Effector memory CD4-positive, alpha-beta T cell (primary cell): ENCODE data around the gene SLC38A9.
"Not testable (repeated sequence)": the region's sequence is repeated elsewhere in the genome, so short reads cannot be mapped to it uniquely, and the experiment has no call there.

Source experiments
- DNase-seq, 3 donors: peaks; one replicate each; pipeline ENCODE4 v3.0.0-alpha.2; 2020
- H3K27ac ChIP-seq: 2 replicates; pipeline ENCODE4 v1.7.0; 2013; ENCODE audit warnings: mild to moderate bottlenecking, low read length, moderate library complexity; ENCODE audit not compliant: insufficient read depth, poor library complexity, severe bottlenecking
- H3K27me3 ChIP-seq: replicated peaks from 2 replicates; pipeline ENCODE4 v1.7.0; 2013; ENCODE audit warnings: mild to moderate bottlenecking, low read length; ENCODE audit not compliant: insufficient read depth, control insufficient read depth, poor library complexity, severe bottlenecking
- H3K36me3 ChIP-seq: 2 replicates; pipeline ENCODE4 v1.7.0; 2013; ENCODE audit warnings: mild to moderate bottlenecking, low read length, moderate library complexity; ENCODE audit not compliant: control insufficient read depth, insufficient read depth
- H3K4me1 ChIP-seq: 2 replicates; pipeline ENCODE4 v1.7.0; 2013; ENCODE audit warnings: low read length, mild to moderate bottlenecking; ENCODE audit not compliant: control insufficient read depth, insufficient read depth, poor library complexity, severe bottlenecking
- H3K4me3 ChIP-seq: 2 replicates; pipeline ENCODE4 v1.7.0; 2013; ENCODE audit warnings: low read length, low read depth, mild to moderate bottlenecking; ENCODE audit not compliant: insufficient read depth, poor library complexity, severe bottlenecking
- H3K9me3 ChIP-seq: 2 replicates; pipeline ENCODE4 v1.7.0; 2013; ENCODE audit warnings: mild to moderate bottlenecking, low read length, moderate library complexity; ENCODE audit not compliant: control insufficient read depth

The SLC38A9 gene

GRCh38 chr5:55737793-55738192 lies 25.7 kb upstream of the SLC38A9 start, which contains the start of gene DDX4:
TSS of gene DDX4 (plus strand) at chr5:55738061. CDS start at chr5:55738964, 903 bp downstream.
- Histone ChIP-seq H3K27me3 (no peaks in the 10 kb centered on the region), H3K27ac (no peak within 1 kb of the TSS), H3K36me3 (no peaks in the 10 kb centered on the region), H3K4me1 (no peaks in the 10 kb centered on the region), H3K4me3 (no peak within 1 kb of the TSS), H3K9me3 (no peaks in the 10 kb centered on the region)
- DNase-seq: no peak

GRCh38 chr5:55734658-55735057 lies 22.5 kb upstream of the SLC38A9 start:
- DNase-seq: no peak
- Histone ChIP-seq H3K4me3 (no peak overlapping the region), H3K9me3 (no peaks in the 10 kb centered on the region), H3K27me3 (no peaks in the 10 kb centered on the region), H3K27ac (no peak overlapping the region), H3K36me3 (no peaks in the 10 kb centered on the region), H3K4me1 (no peaks in the 10 kb centered on the region)

GRCh38 chr5:55732585-55732984 lies 20.5 kb upstream of the SLC38A9 start:
- Histone ChIP-seq H3K36me3 (no peaks in the 10 kb centered on the region), H3K9me3 (no peaks in the 10 kb centered on the region), H3K4me3 (no peak overlapping the region), H3K27me3 (no peaks in the 10 kb centered on the region), H3K27ac (no peak overlapping the region), H3K4me1 (no peaks in the 10 kb centered on the region)
- no peak for DNase-seq

GRCh38 chr5:55731848-55732247 lies 19.7 kb upstream of the SLC38A9 start:
- Histone ChIP-seq H3K4me1 (no peaks in the 10 kb centered on the region), H3K9me3 (no peaks in the 10 kb centered on the region), H3K27ac (no peak overlapping the region), H3K36me3 (no peaks in the 10 kb centered on the region), H3K27me3 (no peaks in the 10 kb centered on the region), H3K4me3 (no peak overlapping the region)
- DNase-seq: no peak

- Histone ChIP-seq H3K9me3 (no peaks in the 10 kb centered on the region), H3K27ac (no peak overlapping the region), H3K4me1 (no peaks in the 10 kb centered on the region), H3K36me3 (no peaks in the 10 kb centered on the region), H3K4me3 (no peak overlapping the region), H3K27me3 (no peaks in the 10 kb centered on the region)
- no peak for DNase-seq
These were observed 12.2 kb upstream of the SLC38A9 start for GRCh38 chr5:55724281-55724680.

- Histone ChIP-seq H3K4me3 (no peak overlapping the region), H3K27ac (no peak overlapping the region), H3K27me3 (no peaks in the 10 kb centered on the region), H3K9me3 (no peaks in the 10 kb centered on the region), H3K36me3 (no peaks in the 10 kb centered on the region), H3K4me1 (no peaks in the 10 kb centered on the region)
- DNase-seq: no peak
These were observed 8.1 kb upstream of the SLC38A9 start for GRCh38 chr5:55720188-55720703.

GRCh38 chr5:55719026-55719425 lies 6.9 kb upstream of the SLC38A9 start:
- H3K36me3 ChIP-seq, DNase-seq, H3K4me1 ChIP-seq, H3K4me3 ChIP-seq, H3K9me3 ChIP-seq, H3K27ac ChIP-seq, H3K27me3 ChIP-seq: not testable (repeated sequence)

- no peak overlapping the region for H3K4me3 ChIP-seq
- no peaks in the 10 kb centered on the region for H3K9me3 ChIP-seq
- DNase-seq: no peak
- no peaks in the 10 kb centered on the region for H3K36me3 ChIP-seq
- no peak overlapping the region for H3K27ac ChIP-seq
- no peaks in the 10 kb centered on the region for H3K27me3 ChIP-seq
- H3K4me1 ChIP-seq: peaks cover 5% of the 10 kb centered on the region
These were observed 3.5 kb upstream of the SLC38A9 start for GRCh38 chr5:55715519-55716078.

- Histone ChIP-seq H3K27ac (no peak overlapping the region), H3K4me1 (peaks cover 5% of the 10 kb centered on the region), H3K4me3 (no peak overlapping the region), H3K9me3 (no peaks in the 10 kb centered on the region), H3K36me3 (no peaks in the 10 kb centered on the region), H3K27me3 (no peaks in the 10 kb centered on the region)
- no peak for DNase-seq
These were observed 2.6 kb upstream of the SLC38A9 start for GRCh38 chr5:55714749-55715148.

GRCh38 chr5:55714339-55714738 lies 2.2 kb upstream of the SLC38A9 start:
- Histone ChIP-seq H3K4me1 (peaks cover 5% of the 10 kb centered on the region), H3K27ac (no peak overlapping the region), H3K9me3 (no peaks in the 10 kb centered on the region), H3K4me3 (no peak overlapping the region), H3K36me3 (no peaks in the 10 kb centered on the region), H3K27me3 (no peaks in the 10 kb centered on the region)
- DNase-seq: no peak
